ENCODE results near the gene PBX2.
"Not testable (repeated sequence)": the region's sequence is repeated elsewhere in the genome, so short reads cannot be mapped to it uniquely, and the experiment has no call there.

PBX2 gene

GRCh38 chr6:32202186-32202585 lies 12.2 kb upstream of the PBX2 start:
- DNase-seq, result no peak

DNA sequence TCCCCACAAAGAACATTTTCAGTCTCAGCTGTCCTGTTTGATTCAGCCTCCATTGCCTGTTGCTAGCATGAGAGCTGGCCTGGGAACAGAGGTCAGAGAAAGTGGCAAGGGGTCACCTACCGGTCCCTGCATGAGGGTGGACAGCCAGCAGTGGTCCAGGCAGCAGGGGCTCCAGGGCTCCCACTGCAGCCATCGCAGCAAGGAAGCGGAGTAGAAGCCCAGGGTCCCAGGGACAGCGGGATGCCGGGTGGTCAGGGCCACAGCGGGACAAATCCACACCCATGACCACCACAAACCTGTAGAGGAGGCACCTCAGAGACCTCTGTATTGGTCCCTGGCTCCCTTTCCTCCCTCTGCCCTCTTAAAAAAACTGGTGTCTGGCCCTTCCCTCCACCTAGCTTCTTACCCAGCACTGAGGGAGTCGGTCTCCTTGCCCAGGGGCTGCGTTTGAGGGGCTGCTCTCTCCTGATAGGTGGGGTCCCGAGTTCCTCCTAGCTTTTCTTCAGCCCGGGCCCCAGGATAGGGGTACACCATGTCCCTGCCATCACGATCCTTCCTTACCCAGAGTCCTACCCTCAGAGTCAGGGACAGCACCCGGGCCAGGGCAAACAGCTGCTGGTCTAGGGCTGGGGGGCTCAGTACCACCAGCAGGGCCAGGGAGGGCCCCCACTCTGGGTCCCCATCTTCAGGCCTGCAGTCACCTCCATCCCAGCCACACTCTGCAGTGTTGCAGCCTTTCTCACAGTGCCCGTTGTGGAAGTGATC lies 10.9 kb upstream of the PBX2 start:
- DNase-seq, result no peak

GRCh38 chr6:32198866-32199265 lies 8.9 kb upstream of the PBX2 start:
- no peak for DNase-seq

DNA sequence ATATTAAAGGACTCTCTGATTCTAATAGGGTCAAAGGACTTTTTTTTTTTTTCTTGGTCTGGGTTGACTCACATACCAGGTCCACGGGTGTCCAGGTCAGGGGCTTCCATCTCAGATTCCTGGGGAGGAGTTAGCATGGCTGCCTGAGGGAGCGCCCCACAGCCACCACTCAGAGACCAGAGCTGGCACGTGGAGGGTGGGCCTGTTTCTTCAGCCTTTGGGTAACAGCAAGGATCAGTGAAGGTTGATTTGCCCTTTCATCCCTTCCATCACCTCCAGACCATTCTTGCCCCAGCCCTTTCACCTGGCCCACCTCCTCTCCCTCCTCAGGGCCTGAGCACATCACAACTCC lies 8.3 kb upstream of the PBX2 start:
- DNase-seq, result no peak

GRCh38 chr6:32196682-32197616 lies 6.9 kb upstream of the PBX2 start:
- DNase-seq, result no peak

DNA sequence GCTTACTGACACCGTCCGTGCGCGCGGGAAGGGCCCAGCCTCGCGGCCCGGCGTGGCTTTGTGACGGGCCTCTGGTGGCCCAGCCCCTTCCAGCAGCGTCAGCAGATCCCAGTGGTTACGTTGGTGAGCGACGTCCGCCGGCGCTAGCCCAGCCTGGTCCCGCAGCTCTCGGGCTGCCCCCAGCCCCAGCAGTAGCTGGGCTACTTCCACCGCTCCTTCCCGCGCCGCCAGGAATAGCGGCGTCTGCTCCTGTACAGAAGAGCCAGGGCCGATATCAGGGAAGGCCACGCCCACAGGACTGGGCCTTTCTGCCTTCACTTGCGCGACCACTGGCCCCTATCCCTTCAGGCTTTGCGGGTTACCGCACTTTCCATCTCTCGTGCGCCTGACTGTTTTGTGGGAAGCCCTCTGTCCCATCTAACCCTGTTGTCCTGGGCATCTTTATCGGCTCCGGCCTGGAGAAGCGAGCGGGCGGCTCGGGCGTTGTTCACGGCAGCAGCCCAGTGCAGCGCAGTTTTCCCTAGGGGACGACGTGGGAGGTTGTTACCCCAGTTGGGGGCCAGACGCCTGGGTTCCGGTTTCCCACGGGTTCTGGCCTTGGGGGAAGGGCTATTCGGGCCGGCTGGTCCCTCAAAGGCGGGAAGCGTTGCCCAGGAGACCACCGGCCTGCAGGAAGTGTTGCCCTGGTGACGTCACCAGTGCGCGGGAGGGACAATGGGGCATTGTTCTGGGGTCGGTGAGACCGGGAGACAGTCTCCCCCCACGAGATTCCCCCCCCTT lies 6.1 kb upstream of the PBX2 start:
- DNase-seq, result peak; percentile 93

GRCh38 chr6:32195652-32195901 lies 5.6 kb upstream of the PBX2 start:
- DNase-seq, result peak; percentile 99

DNA sequence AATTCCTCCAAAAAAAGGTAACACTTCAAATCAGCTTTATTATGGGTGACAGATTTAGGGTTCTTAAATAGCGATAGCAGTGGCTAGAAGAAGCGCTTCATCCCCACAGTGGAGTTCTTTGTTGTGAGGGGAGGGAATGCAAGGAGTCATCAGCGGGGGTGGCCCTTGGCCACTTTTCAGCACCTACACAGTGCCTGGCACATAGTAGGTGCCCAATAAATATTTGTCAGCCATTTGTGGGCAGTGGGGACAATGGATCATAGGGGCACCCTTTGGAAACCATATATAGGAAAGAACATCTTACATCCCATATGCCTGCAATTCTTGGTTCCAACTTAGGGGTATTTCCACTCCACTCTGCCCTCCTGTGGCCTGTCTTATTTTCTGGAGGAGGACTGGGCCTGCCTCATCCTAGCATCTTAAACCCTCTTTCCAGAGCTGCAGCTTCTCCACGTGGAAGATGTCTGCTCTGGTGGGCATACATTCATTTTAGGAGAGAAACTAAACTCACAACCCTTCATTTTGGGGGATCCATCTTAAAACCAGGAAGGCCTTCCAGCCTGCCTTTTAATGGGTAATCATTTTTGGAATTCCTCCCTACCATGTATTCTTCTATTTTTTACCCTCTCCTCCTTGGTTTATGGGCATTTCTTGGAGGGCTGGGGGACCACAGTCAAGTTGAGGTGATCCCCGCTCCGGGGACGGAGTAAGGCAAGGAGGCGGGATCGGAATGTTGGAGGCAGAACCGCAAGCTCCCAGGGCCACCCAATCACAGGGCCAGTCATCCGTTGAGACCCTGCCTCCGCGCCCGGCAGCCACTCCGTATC lies 5.0 kb upstream of the PBX2 start:
- peak; percentile 8 for DNase-seq

- DNase-seq, result no peak
These were observed 4.4 kb upstream of the PBX2 start for GRCh38 chr6:32194388-32194787.

GRCh38 chr6:32193096-32193495 lies 3.1 kb upstream of the PBX2 start:
- DNase-seq, result not testable (repeated sequence)

GRCh38 chr6:32192608-32193039 lies 2.6 kb upstream of the PBX2 start, which contains the start of gene GPSM3:
Gene GPSM3 (minus strand): TSS chr6:32192643. CDS start chr6:32192513, 130 bp downstream.
- DNase-seq, result no peak

- no peak for DNase-seq
These were observed 1.9 kb upstream of the PBX2 start for GRCh38 chr6:32191696-32192607.

DNA sequence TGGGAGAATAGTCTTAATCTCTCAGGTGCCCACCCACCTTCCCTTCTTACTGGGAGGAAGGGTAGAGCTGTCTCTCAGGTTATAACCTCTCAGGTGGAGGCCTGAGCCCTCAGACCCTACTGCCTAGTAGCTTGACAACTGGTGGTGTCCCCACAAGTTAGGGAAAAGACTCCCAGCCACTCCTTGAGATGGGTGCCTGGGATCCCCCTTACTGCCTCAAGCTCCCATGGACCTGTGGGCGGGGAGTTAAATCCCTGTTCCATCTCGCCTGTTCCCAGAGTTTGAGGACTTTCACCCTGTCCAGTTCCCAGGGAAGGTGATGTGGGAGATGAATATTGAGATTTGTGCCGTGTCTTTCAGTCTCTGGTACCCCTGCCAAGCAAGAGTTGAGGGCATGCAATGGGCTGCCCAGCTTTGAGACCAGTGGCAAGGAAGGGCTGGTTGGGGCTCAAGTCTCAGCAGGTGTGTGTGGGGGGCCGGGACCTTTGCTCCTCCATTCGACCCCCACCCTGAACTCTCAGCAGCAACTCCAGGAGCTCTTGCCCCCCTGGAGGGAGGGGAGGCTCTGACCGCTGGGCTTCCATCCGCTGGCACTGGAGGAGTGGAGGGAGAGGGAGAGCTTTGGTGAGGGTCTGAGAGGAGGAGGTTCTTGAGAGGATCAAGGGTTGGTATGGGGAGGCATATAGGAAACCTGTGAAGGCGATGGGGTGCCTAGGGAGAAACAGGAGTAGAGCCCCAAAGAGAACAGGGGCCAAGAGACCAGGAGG lies 1.1 kb upstream of the PBX2 start:
- no peak for DNase-seq

- DNase-seq, result no peak
These were observed 304 bp downstream of the PBX2 start for GRCh38 chr6:32189742-32190053.

DNA sequence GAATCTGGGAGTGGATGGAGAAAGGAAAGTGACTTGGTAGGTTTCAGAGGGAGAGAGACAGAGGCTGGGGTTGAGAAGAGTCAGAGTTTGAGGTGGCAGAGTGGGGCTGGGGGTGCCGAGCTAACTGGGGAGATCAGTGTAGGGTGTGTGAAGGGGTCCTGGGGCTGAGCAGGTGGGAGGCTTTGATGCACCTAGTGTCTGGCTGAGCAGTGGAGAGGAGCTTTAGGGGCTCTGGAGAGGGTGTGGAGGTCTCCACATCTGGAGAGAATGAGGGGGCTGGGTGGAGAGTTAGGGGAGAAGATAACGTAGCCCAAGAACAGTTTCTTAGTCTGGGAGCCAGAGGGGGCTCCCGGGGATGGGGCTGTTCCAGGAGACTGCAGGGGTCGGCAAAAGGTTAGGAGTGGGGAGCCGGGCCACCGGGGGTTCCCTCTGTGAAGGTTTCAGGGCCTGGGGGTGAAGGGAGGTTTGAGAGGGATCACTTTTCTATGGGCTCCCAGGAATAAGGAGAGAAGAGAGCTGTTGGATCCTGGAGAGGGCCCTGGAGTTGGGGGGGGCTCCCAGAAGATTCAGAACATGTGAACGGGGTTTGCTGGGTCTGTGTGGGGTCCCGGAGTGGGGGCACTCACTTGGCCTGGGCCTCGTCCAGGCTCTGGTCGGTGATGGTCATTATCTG lies 797 bp downstream of the PBX2 start:
- no peak for DNase-seq

- no peak for DNase-seq
These were observed 1.5 kb downstream of the PBX2 start for GRCh38 chr6:32188381-32189068.

DNA sequence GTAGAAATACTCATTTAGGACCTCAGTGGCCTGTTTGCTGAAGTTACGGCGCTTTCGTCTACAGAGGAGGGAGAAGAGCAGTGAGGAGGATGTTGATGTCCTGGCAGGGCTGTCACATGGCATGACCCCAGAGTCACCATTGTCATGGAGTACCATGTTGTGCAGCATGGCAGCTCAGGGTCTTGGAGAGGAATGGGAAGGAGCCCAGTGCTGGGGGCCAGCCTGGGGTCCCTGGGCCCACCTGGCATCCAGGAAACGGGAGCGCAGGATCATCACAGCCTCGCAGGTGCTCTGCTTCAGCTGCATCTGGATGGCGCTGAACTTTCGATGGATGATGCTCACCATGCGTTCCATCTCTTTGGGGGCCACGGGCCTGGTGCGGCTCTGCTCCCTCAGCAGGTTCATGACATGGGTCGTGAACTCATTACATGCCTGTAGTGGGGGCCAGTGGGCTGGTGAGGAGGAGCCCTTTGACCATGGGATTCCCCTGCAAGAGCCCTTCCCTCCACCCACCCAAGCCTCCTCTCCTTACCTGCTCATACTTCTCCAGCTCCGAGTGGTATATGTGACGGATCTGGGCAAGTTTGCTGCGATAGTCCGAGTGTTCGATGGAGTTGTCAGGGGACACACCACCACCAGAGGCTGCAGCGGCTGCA lies 2.1 kb downstream of the PBX2 start:
- DNase-seq, result not testable (repeated sequence)

- no peak for DNase-seq
These were observed 2.8 kb downstream of the PBX2 start for GRCh38 chr6:32187009-32187709.
